Measurements from ENCODE around the gene RIMS3.

GRCh38 chr1:40690771-40691537 lies 25.5 kb upstream of the RIMS3 start:
- TF ChIP-seq FOXJ3 (CRISPR knock-in tag; IDR thresholded peaks at IDR 0.05; ENCODE audit: borderline replicate concordance) (no peak), CTCF (IDR thresholded peaks at IDR 0.05) (no peak), MAX (CRISPR knock-in tag; IDR thresholded peaks at IDR 0.05) (no peak), ELF4 (CRISPR knock-in tag; IDR thresholded peaks at IDR 0.05; ENCODE audit: low read depth) (no peak), USF2 (CRISPR knock-in tag; IDR thresholded peaks at IDR 0.05) (no peak), ZBTB21 (CRISPR knock-in tag; IDR thresholded peaks at IDR 0.05; ENCODE audit: borderline replicate concordance) (no peak), ESRRA (CRISPR knock-in tag; IDR thresholded peaks at IDR 0.05; ENCODE audit: borderline replicate concordance) (no peak), TEAD1 (CRISPR knock-in tag; IDR thresholded peaks at IDR 0.05) (no peak)

Data from WTC11 (cell line).